Hematopoietic multipotent progenitor cell treated with erythropoietin and hydrocortisone succinate and interleukin-3 and kit ligand, for 8 days (in vitro differentiated cells): ENCODE measurements around the gene ATP2B3.
A peak's percentile ranks its signal among the peaks of the same experiment; 100 is the strongest.

ENCODE experiments used
- DNase-seq: peaks from one replicate; pipeline ENCODE4 v3.0.0-alpha.2; 2015

ATP2B3 gene

GRCh38 chrX:153490217-153490930 lies 27.1 kb upstream of the ATP2B3 start:
- DNase-seq: no peak

- no peak for DNase-seq
Observed at GRCh38 chrX:153491351-153491914, 26.0 kb upstream of the ATP2B3 start.

DNA sequence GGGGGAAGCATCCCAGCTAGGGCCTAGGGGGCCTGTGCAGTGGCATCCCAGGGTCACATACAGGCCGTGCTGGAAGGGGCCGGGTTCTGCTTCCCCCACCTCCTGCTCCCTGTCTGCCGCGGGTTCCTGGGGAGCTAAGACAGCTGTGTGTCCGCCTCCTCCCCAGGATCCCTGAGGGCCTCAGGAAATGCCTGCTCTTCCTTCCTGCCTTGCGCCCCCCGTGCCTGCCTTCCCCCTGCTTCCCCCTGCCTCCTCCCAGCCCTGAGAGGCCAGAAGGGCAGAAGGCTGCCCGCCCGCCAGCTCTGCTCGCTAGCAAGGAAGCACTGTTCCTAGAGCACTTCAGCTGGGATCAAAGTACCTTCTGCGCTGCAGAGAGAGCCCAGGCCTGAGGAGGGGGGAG lies 25.5 kb upstream of the ATP2B3 start:
- DNase-seq: no peak

DNA sequence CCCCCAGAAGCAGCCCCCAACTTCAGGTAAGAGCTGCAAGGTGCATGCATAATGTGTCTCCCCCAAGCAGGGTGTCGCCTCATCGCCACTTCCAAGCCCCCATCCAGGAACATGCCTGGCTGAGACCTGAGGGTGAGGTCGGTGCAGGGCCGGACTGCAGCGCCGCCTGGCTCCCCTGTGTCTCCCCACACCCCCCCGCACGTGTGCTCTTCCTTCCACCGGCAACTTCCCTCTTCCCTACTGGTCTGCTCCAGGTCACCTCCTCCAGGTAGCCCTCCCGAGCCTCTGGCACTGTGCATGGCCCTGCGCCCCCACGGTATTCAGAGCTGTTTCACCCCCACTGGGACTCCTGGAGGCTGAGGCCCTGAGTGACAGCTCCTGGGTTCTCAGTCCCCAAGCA lies 24.9 kb upstream of the ATP2B3 start:
- no peak for DNase-seq

DNA sequence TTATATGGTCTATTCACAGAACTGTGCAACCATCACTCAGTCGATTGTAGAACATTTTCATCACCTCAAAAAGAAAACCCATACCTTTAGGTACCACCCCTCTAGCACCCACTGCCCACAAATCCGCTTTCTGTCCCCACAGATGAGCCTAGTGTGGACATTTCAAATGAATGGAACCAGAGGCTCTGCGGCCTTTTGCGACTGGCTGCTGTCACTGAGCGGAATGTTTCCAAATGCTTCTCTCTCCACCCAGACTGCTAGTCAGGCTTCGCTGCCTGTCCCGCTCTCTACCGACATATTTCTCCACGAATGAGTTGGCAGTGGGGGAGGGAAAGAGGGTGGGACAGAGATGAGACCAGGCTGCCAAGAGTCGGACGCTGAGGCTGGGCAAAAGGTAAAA lies 24.4 kb upstream of the ATP2B3 start:
- no peak for DNase-seq

DNA sequence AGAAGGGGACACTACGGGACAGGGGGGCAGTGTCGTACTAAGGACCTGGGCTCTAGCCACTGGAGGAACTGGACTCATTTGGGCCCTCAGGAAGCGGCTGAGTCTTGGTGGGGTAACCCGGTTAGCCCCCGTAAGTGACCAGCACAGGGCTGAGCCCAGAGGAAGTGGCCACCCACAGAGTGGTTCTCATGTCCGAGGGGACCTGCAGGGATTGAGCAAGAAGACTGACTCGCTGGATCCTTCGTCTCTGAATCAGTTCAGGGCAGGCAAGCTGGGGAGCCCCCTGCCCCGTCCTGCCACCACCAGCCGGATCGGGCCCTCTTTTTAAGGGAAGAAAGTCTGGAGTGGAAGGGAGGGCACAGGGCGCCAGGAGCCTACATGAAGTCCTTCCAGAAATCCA lies 23.4 kb upstream of the ATP2B3 start:
- no peak for DNase-seq

GRCh38 chrX:153494541-153495361 lies 22.7 kb upstream of the ATP2B3 start, which contains the start of gene BGN:
Gene BGN (plus strand): TSS chrX:153494980. CDS start chrX:153504632, 9,652 bp downstream.
- DNase-seq: no peak

GRCh38 chrX:153495362-153495751 lies 22.1 kb upstream of the ATP2B3 start:
- no peak for DNase-seq

DNA sequence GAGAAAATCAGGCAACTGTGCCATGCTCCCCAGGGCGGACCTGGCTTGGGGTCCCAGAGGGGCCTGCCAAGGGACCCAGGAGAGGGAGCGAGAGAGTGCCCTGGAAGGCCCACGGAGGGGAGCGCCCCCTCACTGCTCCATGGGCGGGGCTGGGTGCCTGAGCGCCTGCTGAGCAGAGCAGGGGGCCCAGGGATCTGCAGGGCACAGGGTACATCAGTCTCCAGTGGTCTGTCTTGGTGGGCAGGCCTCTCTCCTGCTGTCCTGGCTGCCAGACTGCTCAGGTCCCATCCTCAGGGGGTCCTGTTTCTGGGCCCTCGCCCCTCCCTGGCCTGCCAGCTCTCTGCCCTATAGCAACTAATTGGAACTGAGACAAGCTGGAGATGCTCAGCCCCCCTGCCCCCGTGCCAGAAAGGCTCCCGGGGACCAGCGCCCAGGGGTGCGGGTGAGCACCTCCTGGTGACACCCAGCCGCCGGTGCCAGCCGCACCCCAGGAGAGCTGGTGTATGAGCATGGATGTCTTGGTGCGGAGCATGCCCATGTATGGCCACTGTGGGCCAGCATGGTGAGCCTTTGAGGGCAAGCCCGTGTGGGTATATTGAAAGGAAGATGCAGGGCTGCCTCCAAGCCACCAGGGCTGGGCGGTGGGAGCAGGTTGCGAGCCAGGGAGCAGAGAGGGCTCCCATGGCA lies 21.4 kb upstream of the ATP2B3 start:
- DNase-seq: no peak

- no peak for DNase-seq
Observed at GRCh38 chrX:153496590-153496959, 20.9 kb upstream of the ATP2B3 start.

DNA sequence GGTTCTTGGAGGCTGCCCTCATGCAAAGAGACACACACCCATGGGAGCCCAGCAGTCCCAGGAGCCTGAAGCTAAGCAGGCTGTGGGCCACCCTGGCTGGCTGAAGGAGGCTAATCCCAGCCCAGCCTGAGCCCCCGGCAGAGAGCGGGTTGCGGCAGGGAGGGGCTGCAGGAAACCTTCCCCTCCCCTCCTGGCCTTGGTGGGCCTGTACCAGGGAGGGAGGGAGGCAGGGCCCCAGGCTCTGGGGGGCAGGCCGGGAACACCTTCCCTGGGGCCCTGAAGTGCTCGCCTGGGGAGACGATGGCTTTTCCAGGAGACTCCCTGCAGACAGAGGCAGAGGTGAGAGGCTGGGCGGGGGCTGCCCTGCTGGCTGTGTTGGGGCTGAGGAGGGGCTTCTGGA lies 19.0 kb upstream of the ATP2B3 start:
- DNase-seq: no peak

- no peak for DNase-seq
Observed at GRCh38 chrX:153499341-153499740, 18.1 kb upstream of the ATP2B3 start.

DNA sequence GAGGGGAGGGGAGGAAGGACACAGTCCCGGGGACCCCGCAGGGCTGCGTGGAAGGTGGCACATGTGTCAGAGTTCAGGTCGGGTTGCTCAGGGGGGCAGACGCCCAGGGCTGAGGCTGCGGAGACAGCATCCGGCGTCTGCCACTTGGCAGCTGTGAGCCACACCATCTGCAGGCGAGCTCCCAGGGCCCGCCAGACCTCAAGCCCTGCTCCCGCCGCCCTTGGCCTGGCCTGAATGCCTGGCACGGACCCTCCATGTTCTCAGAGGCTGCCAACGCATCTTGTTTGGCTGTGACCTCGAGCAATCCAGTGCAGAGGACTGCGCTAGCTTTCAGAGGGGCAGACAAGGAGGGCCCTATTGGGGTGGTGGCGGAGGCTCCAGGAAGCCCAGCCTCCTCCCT lies 17.6 kb upstream of the ATP2B3 start:
- no peak for DNase-seq

DNA sequence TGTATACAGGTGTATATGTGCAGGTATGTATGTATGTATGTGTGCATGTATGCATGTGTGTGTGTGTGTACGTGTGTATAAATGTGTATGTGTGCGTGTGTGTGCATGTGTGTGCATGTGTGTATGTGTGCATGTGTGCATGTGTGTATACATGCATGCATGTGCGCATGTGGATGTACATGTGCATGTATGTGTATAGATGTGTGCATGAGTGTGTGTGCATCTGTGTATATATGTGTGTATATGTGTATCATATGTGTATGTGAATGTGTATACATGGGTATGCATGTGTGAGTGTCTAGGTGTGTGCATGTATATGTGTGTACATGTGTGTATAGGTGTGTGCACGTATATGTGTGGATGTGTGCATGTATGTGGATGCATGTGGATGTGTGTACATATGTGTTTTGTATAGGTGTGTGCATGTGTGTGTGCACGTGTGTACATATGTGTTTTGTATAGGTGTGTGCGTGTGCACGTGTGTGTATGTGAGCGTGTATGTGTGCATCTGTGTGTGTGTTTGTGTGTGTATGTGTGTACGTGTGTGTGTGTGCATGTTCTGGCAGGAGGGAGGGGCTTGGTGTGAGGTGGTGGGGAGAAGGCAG lies 16.7 kb upstream of the ATP2B3 start:
- no peak for DNase-seq

- no peak for DNase-seq
Observed at GRCh38 chrX:153501530-153501929, 15.9 kb upstream of the ATP2B3 start.

GRCh38 chrX:153502131-153502530 lies 15.3 kb upstream of the ATP2B3 start:
- DNase-seq: no peak

DNA sequence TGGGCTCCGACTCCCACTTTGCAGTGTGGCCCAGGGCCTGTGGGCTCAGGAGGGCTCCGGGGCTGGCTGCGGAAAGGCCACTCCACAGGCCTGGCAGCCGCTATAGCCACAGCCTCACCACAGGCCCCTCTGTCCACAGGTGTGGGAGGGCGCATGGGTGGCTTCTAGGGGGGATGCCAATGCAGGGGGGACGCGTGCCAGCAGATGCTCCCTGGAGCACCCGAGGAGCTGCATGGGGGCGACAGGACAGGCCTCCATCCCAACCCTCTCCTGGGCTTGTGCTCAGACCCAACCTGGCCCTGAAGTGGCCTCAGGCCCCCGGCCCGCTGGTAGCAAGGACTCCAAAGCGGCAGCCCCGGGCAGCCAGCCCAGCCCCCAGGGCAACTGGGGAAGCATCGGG lies 14.6 kb upstream of the ATP2B3 start:
- no peak for DNase-seq

DNA sequence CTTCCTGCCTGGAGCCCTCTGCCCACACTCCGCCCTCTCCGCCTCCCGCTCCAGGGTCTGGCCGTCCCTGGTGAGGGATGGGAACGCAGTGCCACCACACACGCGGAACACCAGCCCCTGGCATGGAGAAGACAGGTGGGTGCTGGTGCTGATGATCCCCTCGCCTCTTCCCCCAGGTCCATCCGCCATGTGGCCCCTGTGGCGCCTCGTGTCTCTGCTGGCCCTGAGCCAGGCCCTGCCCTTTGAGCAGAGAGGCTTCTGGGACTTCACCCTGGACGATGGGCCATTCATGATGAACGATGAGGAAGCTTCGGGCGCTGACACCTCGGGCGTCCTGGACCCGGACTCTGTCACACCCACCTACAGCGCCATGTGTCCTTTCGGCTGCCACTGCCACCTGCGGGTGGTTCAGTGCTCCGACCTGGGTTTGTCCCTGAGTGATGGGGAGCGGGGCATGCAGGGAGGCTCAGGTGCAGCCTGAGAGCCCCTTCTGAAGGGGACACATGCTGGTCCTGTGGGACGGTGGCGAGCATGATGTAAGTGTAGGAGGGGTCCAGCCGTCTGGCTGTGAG lies 12.9 kb upstream of the ATP2B3 start:
- DNase-seq: no peak

DNA sequence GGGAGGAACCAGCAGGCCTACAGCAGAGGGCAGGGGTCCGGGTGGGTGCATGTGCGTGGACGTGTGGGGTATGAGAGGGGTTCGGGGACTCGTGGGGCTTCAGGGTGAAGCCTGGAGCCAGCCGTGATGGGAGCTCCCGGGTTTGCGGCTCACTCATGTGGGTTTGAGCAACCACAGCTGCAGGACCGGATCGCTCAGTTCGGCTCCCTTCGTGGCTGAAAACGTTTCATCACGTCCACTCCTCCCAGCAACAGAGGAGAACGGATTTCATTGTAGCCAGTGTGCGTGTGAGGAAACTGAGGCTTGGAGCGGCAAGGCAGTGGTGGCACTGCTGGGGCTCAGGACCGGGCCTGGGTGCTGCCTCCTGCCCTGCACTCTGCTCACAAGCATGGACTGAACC lies 12.1 kb upstream of the ATP2B3 start:
- no peak for DNase-seq

DNA sequence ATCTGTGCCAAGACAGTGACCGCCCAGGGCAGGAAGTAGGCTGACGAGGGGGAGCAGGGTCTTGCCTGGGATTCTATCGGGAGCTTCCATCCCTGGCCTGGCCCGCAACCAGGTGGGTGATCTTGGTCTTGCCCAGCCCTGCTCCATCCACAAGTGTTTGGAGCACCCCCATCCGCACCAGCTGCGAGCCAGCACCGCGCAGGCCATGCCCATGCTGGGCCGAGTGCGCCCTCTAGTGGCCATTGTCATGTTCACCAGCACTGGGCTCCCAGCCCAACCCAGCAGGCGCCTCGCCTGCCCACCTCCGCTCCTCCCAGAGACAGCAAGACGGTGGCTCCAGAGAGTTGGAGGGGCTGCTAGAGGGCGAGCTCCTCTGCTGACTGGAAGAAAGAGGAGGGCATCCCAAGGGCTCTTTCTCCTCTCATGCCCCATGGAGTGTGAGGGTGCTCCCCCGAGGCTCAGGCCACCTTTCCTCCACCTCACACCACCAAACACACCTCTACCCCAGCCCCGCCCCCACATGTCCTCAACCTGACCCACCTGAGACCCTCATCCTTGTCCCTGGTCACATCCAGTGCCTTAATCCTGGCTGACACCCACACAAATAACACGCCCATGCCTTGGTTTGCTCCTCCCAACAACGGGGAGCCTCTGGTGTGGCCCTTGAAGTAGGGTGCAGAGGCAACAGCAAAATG lies 9.8 kb upstream of the ATP2B3 start:
- DNase-seq: peak; percentile 63

DNA sequence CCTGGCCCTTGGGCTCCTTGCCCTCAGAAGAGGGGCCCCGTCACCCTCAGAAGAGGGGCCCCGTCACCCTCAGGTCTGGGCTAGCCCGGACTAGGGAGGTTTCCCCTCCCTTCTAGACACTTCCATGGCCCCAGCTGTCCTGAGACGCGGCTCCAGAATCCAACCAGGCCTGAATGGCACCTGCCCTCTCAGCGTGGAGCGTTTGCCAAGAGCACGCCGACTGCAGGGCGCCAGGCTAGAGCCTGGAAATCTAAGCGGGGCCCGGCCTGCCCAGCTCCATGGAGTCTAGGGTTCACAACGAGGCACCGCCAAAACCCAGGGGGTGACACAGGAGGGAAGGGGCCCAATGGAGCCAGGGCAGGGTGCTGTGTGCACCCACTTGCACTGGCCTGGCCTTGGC lies 7.8 kb upstream of the ATP2B3 start:
- no peak for DNase-seq

GRCh38 chrX:153510383-153510782 lies 7.1 kb upstream of the ATP2B3 start:
- DNase-seq: no peak
